ENCODE data around the gene UACA.

Gene UACA

DNA sequence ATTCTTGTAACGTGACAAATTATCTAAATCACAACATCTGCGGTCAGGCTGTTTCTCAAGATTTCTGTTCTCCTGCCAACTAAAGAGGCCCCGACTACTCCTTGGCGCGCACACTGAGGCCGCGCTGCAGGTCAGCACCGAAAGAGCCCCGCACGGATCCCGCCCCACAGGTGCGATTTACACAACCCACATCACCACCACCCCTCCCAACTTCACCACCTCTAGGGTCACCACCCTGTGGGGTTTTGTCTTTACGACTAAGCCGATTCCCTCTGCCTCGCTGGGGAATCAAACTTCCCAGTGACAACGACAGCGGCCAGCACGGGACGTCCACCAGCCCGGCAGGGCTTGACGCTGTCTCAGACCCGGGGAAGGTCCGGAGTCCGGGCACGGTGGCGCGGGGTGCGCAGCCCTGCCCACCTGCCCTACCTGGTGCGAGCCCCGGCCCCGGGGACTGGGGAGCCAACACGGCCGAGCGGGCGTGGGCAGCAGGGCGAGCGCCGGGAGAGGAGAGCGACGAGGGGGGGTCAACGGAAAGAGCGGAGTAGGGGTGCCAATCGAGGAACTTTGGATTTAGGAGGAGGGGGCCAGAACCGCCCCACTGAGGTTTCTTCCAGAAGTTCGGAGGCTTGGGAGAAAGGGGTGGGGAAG is 764 bp downstream of the UACA start:
- H3K4me2 ChIP-seq (ENCODE audit: low read length), result no peak overlapping the region
- H3K79me2 ChIP-seq (ENCODE audit: low read length), result no peaks in the 10 kb centered on the region
- TF ChIP-seq, protein P1, sequence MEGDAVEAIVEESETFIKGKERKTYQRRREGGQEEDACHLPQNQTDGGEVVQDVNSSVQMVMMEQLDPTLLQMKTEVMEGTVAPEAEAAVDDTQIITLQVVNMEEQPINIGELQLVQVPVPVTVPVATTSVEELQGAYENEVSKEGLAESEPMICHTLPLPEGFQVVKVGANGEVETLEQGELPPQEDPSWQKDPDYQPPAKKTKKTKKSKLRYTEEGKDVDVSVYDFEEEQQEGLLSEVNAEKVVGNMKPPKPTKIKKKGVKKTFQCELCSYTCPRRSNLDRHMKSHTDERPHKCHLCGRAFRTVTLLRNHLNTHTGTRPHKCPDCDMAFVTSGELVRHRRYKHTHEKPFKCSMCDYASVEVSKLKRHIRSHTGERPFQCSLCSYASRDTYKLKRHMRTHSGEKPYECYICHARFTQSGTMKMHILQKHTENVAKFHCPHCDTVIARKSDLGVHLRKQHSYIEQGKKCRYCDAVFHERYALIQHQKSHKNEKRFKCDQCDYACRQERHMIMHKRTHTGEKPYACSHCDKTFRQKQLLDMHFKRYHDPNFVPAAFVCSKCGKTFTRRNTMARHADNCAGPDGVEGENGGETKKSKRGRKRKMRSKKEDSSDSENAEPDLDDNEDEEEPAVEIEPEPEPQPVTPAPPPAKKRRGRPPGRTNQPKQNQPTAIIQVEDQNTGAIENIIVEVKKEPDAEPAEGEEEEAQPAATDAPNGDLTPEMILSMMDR (IDR thresholded peaks at IDR 0.05; ENCODE audit: low read depth, low read length), result no peak
- TF ChIP-seq EZH2phosphoT487 (IDR thresholded peaks at IDR 0.05; ENCODE audit: low read depth), result no peak
- H4K20me1 ChIP-seq (ENCODE audit: insufficient read depth, low read length), result no peaks in the 10 kb centered on the region
- H3K27ac ChIP-seq (ENCODE audit: low read length), result no peak overlapping the region
- no peaks in the 10 kb centered on the region for H3K9me3 ChIP-seq (ENCODE audit: insufficient read depth, low read length)
- H3K36me3 ChIP-seq (replicated peaks; ENCODE audit: low read depth, low read length), result no peaks in the 10 kb centered on the region
- no peak overlapping the region for H2AFZ ChIP-seq (ENCODE audit: low read depth, low read length)
- H3K9ac ChIP-seq (ENCODE audit: low read length), result no peak overlapping the region
- peaks cover 19% of the 10 kb centered on the region for H3K27me3 ChIP-seq (ENCODE audit: low read depth, low read length)
- peaks cover 2% of the 10 kb centered on the region for H3K4me1 ChIP-seq (ENCODE audit: low read length)
- no peak overlapping the region for H3K4me3 ChIP-seq (ENCODE audit: low read length)

DNA sequence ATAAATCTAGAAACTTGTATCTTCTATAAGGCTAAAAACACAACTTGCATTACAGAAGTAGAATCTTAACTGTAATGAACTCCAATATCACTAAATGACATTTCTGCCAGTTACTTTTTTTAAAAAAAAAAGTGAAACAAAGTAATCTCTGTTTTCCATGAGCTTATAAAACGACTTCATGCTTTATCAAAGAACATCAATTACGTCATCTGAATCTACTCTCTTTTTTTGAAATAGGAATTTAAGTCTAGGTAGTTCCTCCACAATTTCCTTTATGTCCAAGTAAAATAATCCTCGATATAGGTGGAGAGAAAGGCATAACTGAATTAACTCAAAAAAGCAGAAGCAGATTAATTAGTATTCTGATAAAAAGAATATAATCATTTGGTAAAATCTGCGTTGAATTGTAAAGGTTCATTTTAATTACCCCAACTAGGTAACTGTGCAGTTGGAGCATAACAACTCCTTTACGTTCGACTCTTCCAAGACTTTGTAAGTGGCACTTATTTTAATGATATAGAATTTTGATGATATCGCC is 1.4 kb downstream of the UACA start:
- Histone ChIP-seq H4K20me1 (ENCODE audit: insufficient read depth, low read length) (no peaks in the 10 kb centered on the region), H3K27me3 (ENCODE audit: low read depth, low read length) (peaks cover 25% of the 10 kb centered on the region), H3K4me1 (ENCODE audit: low read length) (no peaks in the 10 kb centered on the region), H3K9ac (ENCODE audit: low read length) (no peak overlapping the region), H3K27ac (ENCODE audit: low read length) (no peak overlapping the region), H2AFZ (ENCODE audit: low read depth, low read length) (no peak overlapping the region), H3K9me3 (ENCODE audit: insufficient read depth, low read length) (no peaks in the 10 kb centered on the region), H3K79me2 (ENCODE audit: low read length) (no peaks in the 10 kb centered on the region), H3K4me2 (ENCODE audit: low read length) (no peak overlapping the region), H3K4me3 (ENCODE audit: low read length) (no peak overlapping the region), H3K36me3 (replicated peaks; ENCODE audit: low read depth, low read length) (no peaks in the 10 kb centered on the region)
- TF ChIP-seq EZH2phosphoT487 (IDR thresholded peaks at IDR 0.05; ENCODE audit: low read depth), result no peak
- TF ChIP-seq, protein P1 (IDR thresholded peaks at IDR 0.05; ENCODE audit: low read depth, low read length), result no peak

DNA sequence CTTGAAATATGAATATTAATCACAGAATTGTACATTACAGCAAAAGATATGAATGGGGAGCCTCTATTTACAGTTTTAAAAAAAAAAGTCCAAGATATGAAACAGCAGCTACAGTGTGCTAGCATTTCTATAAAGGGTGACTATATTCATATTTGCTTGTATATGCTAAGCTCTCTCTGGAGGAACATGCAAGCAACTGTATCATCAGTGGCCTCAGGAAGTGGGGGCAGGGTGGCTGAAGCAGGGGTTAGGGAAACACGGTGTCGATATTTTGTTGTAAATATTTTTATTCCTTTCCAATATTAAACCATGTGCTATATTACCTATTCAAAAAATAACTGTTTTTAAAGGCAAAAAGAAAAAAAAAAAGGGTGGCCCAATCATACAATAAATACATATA is 2.3 kb downstream of the UACA start:
- Histone ChIP-seq H3K27ac (ENCODE audit: low read length) (no peak overlapping the region), H3K27me3 (ENCODE audit: low read depth, low read length) (peaks cover 26% of the 10 kb centered on the region), H3K4me3 (ENCODE audit: low read length) (no peak overlapping the region), H2AFZ (ENCODE audit: low read depth, low read length) (no peak overlapping the region), H3K4me2 (ENCODE audit: low read length) (no peak overlapping the region), H3K4me1 (ENCODE audit: low read length) (no peaks in the 10 kb centered on the region), H3K79me2 (ENCODE audit: low read length) (no peaks in the 10 kb centered on the region), H3K9me3 (ENCODE audit: insufficient read depth, low read length) (no peaks in the 10 kb centered on the region), H3K36me3 (replicated peaks; ENCODE audit: low read depth, low read length) (no peaks in the 10 kb centered on the region), H4K20me1 (ENCODE audit: insufficient read depth, low read length) (no peaks in the 10 kb centered on the region), H3K9ac (ENCODE audit: low read length) (no peak overlapping the region)
- no peak for TF ChIP-seq EZH2phosphoT487 (IDR thresholded peaks at IDR 0.05; ENCODE audit: low read depth)
- TF ChIP-seq, protein P1 (IDR thresholded peaks at IDR 0.05; ENCODE audit: low read depth, low read length), result no peak

DNA sequence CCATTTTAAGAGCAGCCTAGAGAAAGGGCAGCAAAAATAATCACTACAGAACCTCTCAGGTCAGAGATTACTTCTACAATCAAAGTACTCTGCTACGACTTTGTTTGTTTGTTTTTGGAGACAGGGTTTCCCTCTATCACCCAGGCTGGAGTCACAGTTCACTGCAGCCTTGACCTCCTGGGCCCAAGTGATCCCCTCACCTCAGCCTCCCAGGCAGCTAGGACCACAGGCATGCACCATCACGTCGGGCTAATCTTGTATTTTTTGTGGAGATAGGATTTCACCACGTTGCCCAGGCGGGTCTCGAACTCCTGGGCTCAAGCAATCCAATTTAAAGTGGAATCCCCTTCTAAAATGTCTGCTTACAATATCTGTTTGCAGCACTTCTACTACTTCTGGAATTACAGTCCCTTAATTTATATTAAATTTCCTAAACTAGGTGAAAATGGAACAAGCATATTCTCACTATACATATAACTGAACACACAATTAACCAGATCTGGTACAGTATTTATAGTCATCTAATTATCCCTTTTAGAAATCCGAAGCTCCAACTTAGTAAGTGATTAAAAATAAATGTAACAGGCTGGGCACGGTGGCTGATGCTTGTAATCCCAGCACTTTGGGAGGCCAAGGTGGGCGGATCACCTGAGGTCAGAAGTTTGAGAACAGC is 4.4 kb downstream of the UACA start:
- Histone ChIP-seq H3K4me3 (ENCODE audit: low read length) (no peak overlapping the region), H3K4me1 (ENCODE audit: low read length) (no peaks in the 10 kb centered on the region), H3K79me2 (ENCODE audit: low read length) (no peaks in the 10 kb centered on the region), H3K27me3 (ENCODE audit: low read depth, low read length) (peaks cover 17% of the 10 kb centered on the region), H3K9me3 (ENCODE audit: insufficient read depth, low read length) (no peaks in the 10 kb centered on the region), H3K4me2 (ENCODE audit: low read length) (no peak overlapping the region), H3K36me3 (replicated peaks; ENCODE audit: low read depth, low read length) (no peaks in the 10 kb centered on the region), H2AFZ (ENCODE audit: low read depth, low read length) (no peak overlapping the region), H3K27ac (ENCODE audit: low read length) (no peak overlapping the region), H3K9ac (ENCODE audit: low read length) (no peak overlapping the region), H4K20me1 (ENCODE audit: insufficient read depth, low read length) (no peaks in the 10 kb centered on the region)
- no peak for TF ChIP-seq EZH2phosphoT487 (IDR thresholded peaks at IDR 0.05; ENCODE audit: low read depth)
- TF ChIP-seq, protein P1 (IDR thresholded peaks at IDR 0.05; ENCODE audit: low read depth, low read length), result no peak

Measured in OCI-LY3 (cell line).